Neural cell (in vitro differentiated cells): ENCODE results near the gene RGL1. TPM values are rescaled to one million over a fixed set of nuclear protein-coding genes. Genes with fewer than 3 reads are reported as not detected.

Experiments used
- H2AFZ ChIP-seq: fragments of 200-600, 300-800 bp; sonication (generic), shearing (Covaris generic); 2 replicates; pipeline ENCODE4 v1.6.0; 2014; ENCODE audit warnings: low read depth, mild to moderate bottlenecking, antibody characterized with exemption, low read length, moderate library complexity
- H3F3A ChIP-seq: fragments of 200-600 bp; shearing (Covaris generic); 2 replicates; pipeline ENCODE4 v1.6.1; 2016; ENCODE audit warnings: mild to moderate bottlenecking, moderate library complexity, mixed read lengths, antibody characterized with exemption, low read length; ENCODE audit not compliant: insufficient read depth, poor library complexity, severe bottlenecking
- H3K27ac ChIP-seq: fragments of 200-600, 300-800 bp; sonication (generic), shearing (Covaris generic); 2 replicates; pipeline ENCODE4 v1.5.1; 2014; ENCODE audit warnings: mild to moderate bottlenecking, low read length, moderate library complexity
- H3K27me3 ChIP-seq: fragments of 300-800, 200-600 bp; sonication (generic), shearing (Covaris generic); 2 replicates; pipeline ENCODE4 v1.6.0; 2014; ENCODE audit warnings: mild to moderate bottlenecking, low read depth, low read length, moderate library complexity; ENCODE audit not compliant: insufficient read depth
- H3K36me3 ChIP-seq: fragments of 300-800, 200-600 bp; sonication (generic), shearing (Covaris generic); 2 replicates; pipeline ENCODE4 v1.5.1; 2014; ENCODE audit warnings: mild to moderate bottlenecking, antibody characterized with exemption, low read length, moderate library complexity; ENCODE audit not compliant: insufficient read depth
- H3K4me2 ChIP-seq: fragments of 300-800, 200-600 bp; sonication (generic), shearing (Covaris generic); 2 replicates; pipeline ENCODE4 v1.6.0; 2014; ENCODE audit warnings: mild to moderate bottlenecking, low read length
- H3K4me3 ChIP-seq: fragments of 300-800, 200-600 bp; sonication (generic), shearing (Covaris generic); 2 replicates; pipeline ENCODE4 v1.5.1; 2014; ENCODE audit warnings: mild to moderate bottlenecking, low read length, moderate library complexity
- H3K79me2 ChIP-seq: fragments of 200-600 bp; shearing (Covaris generic); replicated peaks from 2 replicates; pipeline ENCODE4 v1.6.0; 2014; ENCODE audit warnings: mild to moderate bottlenecking, low read length, moderate library complexity; ENCODE audit not compliant: insufficient read depth
- H3K9ac ChIP-seq: fragments of 300-800, 200-600 bp; sonication (generic), shearing (Covaris generic); 2 replicates; pipeline ENCODE4 v1.6.1; 2016; ENCODE audit warnings: mild to moderate bottlenecking, low read length, mixed read lengths
- H3K9me2 ChIP-seq: fragments of 200-600 bp; shearing (Covaris generic); 2 replicates; pipeline ENCODE4 v1.6.1; 2016; ENCODE audit warnings: mild to moderate bottlenecking, low read length, mixed read lengths; ENCODE audit not compliant: insufficient read depth
- H3K9me3 ChIP-seq: fragments of 200-600, 300-800 bp; sonication (generic), shearing (Covaris generic); 2 replicates; pipeline ENCODE4 v1.6.1; 2016; ENCODE audit warnings: mild to moderate bottlenecking, mixed run types, low read length, moderate library complexity, mixed read lengths
- H4K20me1 ChIP-seq: fragments of 200-600 bp; shearing (Covaris generic); 2 replicates; pipeline ENCODE4 v1.6.1; 2016; ENCODE audit warnings: mild to moderate bottlenecking, mixed run types; ENCODE audit not compliant: insufficient read depth
- CTCF ChIP-seq: fragments of 450-650 bp; IDR thresholded peaks from 2 replicates; pipeline ENCODE4 v1.5.1; 2014; ENCODE audit warnings: antibody characterized with exemption, mild to moderate bottlenecking, moderate library complexity; ENCODE audit not compliant: poor library complexity, severe bottlenecking
- EP300 ChIP-seq: fragments of 450-650 bp; conservative IDR thresholded peaks from 2 replicates; pipeline ENCODE4 v1.6.1; 2014; ENCODE audit warnings: antibody characterized with exemption, mild to moderate bottlenecking, moderate library complexity; ENCODE audit not compliant: poor library complexity, severe bottlenecking
- EZH2 ChIP-seq: fragments of 200-600, 300-800 bp; shearing (Covaris generic), sonication (generic); IDR thresholded peaks from 2 replicates; pipeline ENCODE4 v1.6.1; 2014; ENCODE audit warnings: antibody characterized with exemption, low read length, borderline replicate concordance, mild to moderate bottlenecking; ENCODE audit not compliant: insufficient read depth, poor library complexity, severe bottlenecking
- MXI1 ChIP-seq: fragments of 450-650 bp; conservative IDR thresholded peaks from 2 replicates; pipeline ENCODE4 v1.6.1; 2014; ENCODE audit warnings: antibody characterized with exemption, mild to moderate bottlenecking; ENCODE audit not compliant: poor library complexity, severe bottlenecking
- POLR2AphosphoS5 ChIP-seq: IDR thresholded peaks from 2 replicates; pipeline ENCODE4 v1.6.1; 2012
- RAD21 ChIP-seq: fragments of 450-650 bp; conservative IDR thresholded peaks from 2 replicates; pipeline ENCODE4 v1.6.1; 2014; ENCODE audit warnings: antibody characterized with exemption, mild to moderate bottlenecking, moderate library complexity
- REST ChIP-seq: IDR thresholded peaks from 2 replicates; pipeline ENCODE4 v1.6.1; 2012; ENCODE audit warnings: borderline replicate concordance
- SMC3 ChIP-seq: fragments of 450-650 bp; conservative IDR thresholded peaks from 2 replicates; pipeline ENCODE4 v1.6.1; 2014; ENCODE audit warnings: antibody characterized with exemption, mild to moderate bottlenecking, moderate library complexity; ENCODE audit not compliant: poor library complexity
- TAF1 ChIP-seq: IDR thresholded peaks from 2 replicates; pipeline ENCODE4 v1.6.1; 2012; ENCODE audit warnings: low read depth
- polyA plus RNA-seq: library from polyadenylated mRNA; depleted of rRNA; stranded (reverse); fragments of >200 nt; gene quantifications from 2 replicates; pipeline ENCODE4 v1.2.3, GENCODE V29; 2014

Gene RGL1
- polyA plus RNA-seq, 1 donor from 2014 or later = 14.7 TPM

- no peaks in the 10 kb centered on the region for H3K36me3 ChIP-seq
- no peaks in the 10 kb centered on the region for H4K20me1 ChIP-seq
- H3K4me2 ChIP-seq = no peak overlapping the region
- H3K4me3 ChIP-seq = no peak overlapping the region
- H2AFZ ChIP-seq = no peak overlapping the region
- TF ChIP-seq REST (no peak), EZH2 (no peak), SMC3 (no peak), RAD21 (no peak), TAF1 (no peak), EP300 (no peak), CTCF (no peak), MXI1 (no peak), POLR2AphosphoS5 (no peak)
- H3F3A ChIP-seq = no peaks in the 10 kb centered on the region
- H3K9ac ChIP-seq = no peak overlapping the region
- H3K79me2 ChIP-seq = no peaks in the 10 kb centered on the region
- H3K9me2 ChIP-seq = no peaks in the 10 kb centered on the region
- H3K27me3 ChIP-seq = no peaks in the 10 kb centered on the region
- no peaks in the 10 kb centered on the region for H3K9me3 ChIP-seq
- H3K27ac ChIP-seq = no peak overlapping the region
Measured at GRCh38 chr1:183830389-183830788, 25.5 kb downstream of the RGL1 start.

- no peak overlapping the region for H2AFZ ChIP-seq
- H3K9ac ChIP-seq = no peak overlapping the region
- H3K79me2 ChIP-seq = no peaks in the 10 kb centered on the region
- H3K27me3 ChIP-seq = no peaks in the 10 kb centered on the region
- H3K4me2 ChIP-seq = no peak overlapping the region
- H3F3A ChIP-seq = no peaks in the 10 kb centered on the region
- H3K27ac ChIP-seq = no peak overlapping the region
- no peaks in the 10 kb centered on the region for H3K36me3 ChIP-seq
- H3K9me2 ChIP-seq = no peaks in the 10 kb centered on the region
- H3K9me3 ChIP-seq = no peaks in the 10 kb centered on the region
- TF ChIP-seq EZH2 = no peak
- TF ChIP-seq MXI1 = no peak
- TF ChIP-seq CTCF = no peak
- no peak overlapping the region for H3K4me3 ChIP-seq
- no peaks in the 10 kb centered on the region for H4K20me1 ChIP-seq
Measured at GRCh38 chr1:183831311-183831710, 26.4 kb downstream of the RGL1 start.
